HEK293 (cell line): ENCODE data around the gene TTR.

ENCODE experiments used
- GLI4 ChIP-seq: fragments of 450-650 bp; formaldehyde crosslinking; IDR thresholded peaks from 2 replicates; pipeline ENCODE4 v1.5.1; 2016; ENCODE audit warnings: missing biosample characterization, missing genetic modification characterization
- KLF10 ChIP-seq: fragments of 450-650 bp; IDR thresholded peaks from 2 replicates; pipeline ENCODE4 v1.5.1; 2018; ENCODE audit warnings: missing biosample characterization, mild to moderate bottlenecking, missing genetic modification characterization
- YY1 ChIP-seq: fragments of 450-650 bp; formaldehyde crosslinking; IDR thresholded peaks from 2 replicates; pipeline ENCODE4 v1.5.1; 2018; ENCODE audit warnings: missing biosample characterization, missing genetic modification characterization
- ZNF133 ChIP-seq: fragments of 450-650 bp; formaldehyde crosslinking; IDR thresholded peaks from 2 replicates; pipeline ENCODE4 v1.5.1; 2016; ENCODE audit warnings: missing biosample characterization, missing genetic modification characterization
- ZNF266 ChIP-seq: fragments of 450-650 bp; formaldehyde crosslinking; IDR thresholded peaks from 2 replicates; pipeline ENCODE4 v1.5.1; 2016; ENCODE audit warnings: missing biosample characterization, missing genetic modification characterization, low read depth
- ZNF274 ChIP-seq, 2 experiments: fragments of 200-500 bp in 1 of 2; fragments of 450-650 bp in 1 of 2; sonication (Bioruptor generic) in 1 of 2; formaldehyde crosslinking in 1 of 2; IDR thresholded peaks; 2 replicates each; pipeline versions ENCODE4 v1.5.1 to v1.6.1; 2014 to 2016; ENCODE audit warnings: borderline replicate concordance in 1 of 2, inconsistent platforms in 1 of 2, low read length in 1 of 2, missing biosample characterization in 1 of 2, missing genetic modification characterization in 1 of 2
- TF ChIP-seq, protein P1 (sequence below): fragments of 450-650 bp; formaldehyde crosslinking; IDR thresholded peaks from 2 replicates; pipeline ENCODE4 v1.5.1; 2016; ENCODE audit warnings: missing biosample characterization, missing genetic modification characterization
- TF ChIP-seq, protein P2 (sequence below): fragments of 450-650 bp; formaldehyde crosslinking; IDR thresholded peaks from 2 replicates; pipeline ENCODE4 v1.5.1; 2016; ENCODE audit warnings: missing biosample characterization, missing genetic modification characterization, low read depth
- TF ChIP-seq, protein P3 (sequence below): fragments of 450-650 bp; formaldehyde crosslinking; IDR thresholded peaks from 2 replicates; pipeline ENCODE4 v1.5.1; 2016; ENCODE audit warnings: missing biosample characterization, missing genetic modification characterization
- TF ChIP-seq, protein P4 (sequence below): fragments of 450-650 bp; formaldehyde crosslinking; IDR thresholded peaks from 2 replicates; pipeline ENCODE4 v1.5.1; 2016; ENCODE audit warnings: missing biosample characterization, missing genetic modification characterization
- TF ChIP-seq, protein P5 (sequence below): fragments of 450-650 bp; formaldehyde crosslinking; IDR thresholded peaks from 2 replicates; pipeline ENCODE4 v1.5.1; 2016; ENCODE audit warnings: missing biosample characterization, missing genetic modification characterization
- TF ChIP-seq, protein P6 (sequence below): fragments of 450-650 bp; formaldehyde crosslinking; IDR thresholded peaks from 2 replicates; pipeline ENCODE4 v1.5.1; 2016; ENCODE audit warnings: missing biosample characterization, missing genetic modification characterization, borderline replicate concordance

DNA sequence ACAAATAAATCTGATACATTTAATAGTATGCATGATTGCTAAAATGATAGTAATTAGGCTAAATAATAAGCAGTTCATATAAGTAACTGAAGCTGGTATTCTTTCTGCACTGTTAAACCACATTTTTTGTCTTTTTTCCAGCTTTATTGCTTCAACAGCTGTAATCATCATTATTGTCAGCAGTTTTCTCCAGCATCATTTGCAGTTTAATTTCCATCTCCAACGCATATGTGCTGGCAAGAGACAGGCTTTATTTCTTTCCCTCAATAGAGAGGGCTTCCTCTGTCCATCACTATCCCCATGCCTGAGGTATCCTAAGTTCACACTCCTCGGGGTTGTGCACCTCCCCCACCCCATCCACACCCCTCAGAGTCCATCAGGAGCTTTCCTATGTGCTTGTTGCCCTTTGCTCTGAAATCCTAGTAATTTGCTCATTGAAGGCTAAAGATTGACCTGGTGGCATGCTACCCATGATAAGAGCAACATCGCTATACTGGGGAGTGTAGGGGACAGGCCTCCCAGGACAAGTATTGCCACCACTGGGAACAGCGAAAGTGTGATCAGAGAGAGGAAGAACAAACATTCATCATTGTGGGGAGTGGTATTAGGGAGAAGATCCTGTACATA lies 55.6 kb downstream of the TTR start:
- no peak for TF ChIP-seq GLI4 (tag by site-specific recombination)
- TF ChIP-seq, protein P1, sequence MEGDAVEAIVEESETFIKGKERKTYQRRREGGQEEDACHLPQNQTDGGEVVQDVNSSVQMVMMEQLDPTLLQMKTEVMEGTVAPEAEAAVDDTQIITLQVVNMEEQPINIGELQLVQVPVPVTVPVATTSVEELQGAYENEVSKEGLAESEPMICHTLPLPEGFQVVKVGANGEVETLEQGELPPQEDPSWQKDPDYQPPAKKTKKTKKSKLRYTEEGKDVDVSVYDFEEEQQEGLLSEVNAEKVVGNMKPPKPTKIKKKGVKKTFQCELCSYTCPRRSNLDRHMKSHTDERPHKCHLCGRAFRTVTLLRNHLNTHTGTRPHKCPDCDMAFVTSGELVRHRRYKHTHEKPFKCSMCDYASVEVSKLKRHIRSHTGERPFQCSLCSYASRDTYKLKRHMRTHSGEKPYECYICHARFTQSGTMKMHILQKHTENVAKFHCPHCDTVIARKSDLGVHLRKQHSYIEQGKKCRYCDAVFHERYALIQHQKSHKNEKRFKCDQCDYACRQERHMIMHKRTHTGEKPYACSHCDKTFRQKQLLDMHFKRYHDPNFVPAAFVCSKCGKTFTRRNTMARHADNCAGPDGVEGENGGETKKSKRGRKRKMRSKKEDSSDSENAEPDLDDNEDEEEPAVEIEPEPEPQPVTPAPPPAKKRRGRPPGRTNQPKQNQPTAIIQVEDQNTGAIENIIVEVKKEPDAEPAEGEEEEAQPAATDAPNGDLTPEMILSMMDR (tag by site-specific recombination) = no peak
- TF ChIP-seq, protein P2, sequence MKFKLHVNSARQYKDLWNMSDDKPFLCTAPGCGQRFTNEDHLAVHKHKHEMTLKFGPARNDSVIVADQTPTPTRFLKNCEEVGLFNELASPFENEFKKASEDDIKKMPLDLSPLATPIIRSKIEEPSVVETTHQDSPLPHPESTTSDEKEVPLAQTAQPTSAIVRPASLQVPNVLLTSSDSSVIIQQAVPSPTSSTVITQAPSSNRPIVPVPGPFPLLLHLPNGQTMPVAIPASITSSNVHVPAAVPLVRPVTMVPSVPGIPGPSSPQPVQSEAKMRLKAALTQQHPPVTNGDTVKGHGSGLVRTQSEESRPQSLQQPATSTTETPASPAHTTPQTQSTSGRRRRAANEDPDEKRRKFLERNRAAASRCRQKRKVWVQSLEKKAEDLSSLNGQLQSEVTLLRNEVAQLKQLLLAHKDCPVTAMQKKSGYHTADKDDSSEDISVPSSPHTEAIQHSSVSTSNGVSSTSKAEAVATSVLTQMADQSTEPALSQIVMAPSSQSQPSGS = no peak
- no peak for TF ChIP-seq ZNF274 (IDR thresholded peaks at IDR 0.05; ENCODE audit: low read length)
- no peak for TF ChIP-seq ZNF274 (tag by site-specific recombination; IDR thresholded peaks at IDR 0.05; ENCODE audit: borderline replicate concordance)
- TF ChIP-seq, protein P3, sequence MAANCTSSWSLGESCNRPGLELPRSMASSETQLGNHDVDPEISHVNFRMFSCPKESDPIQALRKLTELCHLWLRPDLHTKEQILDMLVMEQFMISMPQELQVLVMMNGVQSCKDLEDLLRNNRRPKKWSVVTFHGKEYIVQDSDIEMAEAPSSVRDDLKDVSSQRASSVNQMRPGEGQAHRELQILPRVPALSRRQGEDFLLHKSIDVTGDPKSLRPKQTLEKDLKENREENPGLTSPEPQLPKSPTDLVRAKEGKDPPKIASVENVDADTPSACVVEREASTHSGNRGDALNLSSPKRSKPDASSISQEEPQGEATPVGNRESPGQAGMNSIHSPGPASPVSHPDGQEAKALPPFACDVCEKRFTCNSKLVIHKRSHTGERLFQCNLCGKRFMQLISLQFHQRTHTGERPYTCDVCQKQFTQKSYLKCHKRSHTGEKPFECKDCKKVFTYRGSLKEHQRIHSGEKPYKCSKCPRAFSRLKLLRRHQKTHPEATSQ (tag by site-specific recombination) = no peak
- TF ChIP-seq YY1 = no peak
- TF ChIP-seq, protein P4, sequence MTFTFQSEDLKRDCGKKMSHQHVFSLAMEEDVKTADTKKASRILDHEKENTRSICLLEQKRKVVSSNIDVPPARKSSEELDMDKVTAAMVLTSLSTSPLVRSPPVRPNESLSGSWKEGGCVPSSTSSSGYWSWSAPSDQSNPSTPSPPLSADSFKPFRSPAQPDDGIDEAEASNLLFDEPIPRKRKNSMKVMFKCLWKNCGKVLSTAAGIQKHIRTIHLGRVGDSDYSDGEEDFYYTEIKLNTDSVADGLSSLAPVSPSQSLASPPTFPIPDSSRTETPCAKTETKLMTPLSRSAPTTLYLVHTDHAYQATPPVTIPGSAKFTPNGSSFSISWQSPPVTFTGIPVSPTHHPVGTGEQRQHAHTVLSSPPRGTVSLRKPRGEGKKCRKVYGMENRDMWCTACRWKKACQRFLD (tag by site-specific recombination) = no peak
- TF ChIP-seq ZNF266 (tag by site-specific recombination) = no peak
- TF ChIP-seq, protein P5, sequence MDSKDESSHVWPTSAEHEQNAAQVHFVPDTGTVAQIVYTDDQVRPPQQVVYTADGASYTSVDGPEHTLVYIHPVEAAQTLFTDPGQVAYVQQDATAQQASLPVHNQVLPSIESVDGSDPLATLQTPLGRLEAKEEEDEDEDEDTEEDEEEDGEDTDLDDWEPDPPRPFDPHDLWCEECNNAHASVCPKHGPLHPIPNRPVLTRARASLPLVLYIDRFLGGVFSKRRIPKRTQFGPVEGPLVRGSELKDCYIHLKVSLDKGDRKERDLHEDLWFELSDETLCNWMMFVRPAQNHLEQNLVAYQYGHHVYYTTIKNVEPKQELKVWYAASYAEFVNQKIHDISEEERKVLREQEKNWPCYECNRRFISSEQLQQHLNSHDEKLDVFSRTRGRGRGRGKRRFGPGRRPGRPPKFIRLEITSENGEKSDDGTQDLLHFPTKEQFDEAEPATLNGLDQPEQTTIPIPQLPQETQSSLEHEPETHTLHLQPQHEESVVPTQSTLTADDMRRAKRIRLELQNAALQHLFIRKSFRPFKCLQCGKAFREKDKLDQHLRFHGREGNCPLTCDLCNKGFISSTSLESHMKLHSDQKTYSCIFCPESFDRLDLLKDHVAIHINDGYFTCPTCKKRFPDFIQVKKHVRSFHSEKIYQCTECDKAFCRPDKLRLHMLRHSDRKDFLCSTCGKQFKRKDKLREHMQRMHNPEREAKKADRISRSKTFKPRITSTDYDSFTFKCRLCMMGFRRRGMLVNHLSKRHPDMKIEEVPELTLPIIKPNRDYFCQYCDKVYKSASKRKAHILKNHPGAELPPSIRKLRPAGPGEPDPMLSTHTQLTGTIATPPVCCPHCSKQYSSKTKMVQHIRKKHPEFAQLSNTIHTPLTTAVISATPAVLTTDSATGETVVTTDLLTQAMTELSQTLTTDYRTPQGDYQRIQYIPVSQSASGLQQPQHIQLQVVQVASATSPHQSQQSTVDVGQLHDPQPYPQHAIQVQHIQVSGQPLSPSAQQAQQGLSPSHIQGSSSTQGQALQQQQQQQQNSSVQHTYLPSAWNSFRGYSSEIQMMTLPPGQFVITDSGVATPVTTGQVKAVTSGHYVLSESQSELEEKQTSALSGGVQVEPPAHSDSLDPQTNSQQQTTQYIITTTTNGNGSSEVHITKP (tag by site-specific recombination) = no peak
- no peak for TF ChIP-seq ZNF133 (tag by site-specific recombination)
- TF ChIP-seq KLF10 (tag by site-specific recombination) = no peak
- TF ChIP-seq, protein P6, sequence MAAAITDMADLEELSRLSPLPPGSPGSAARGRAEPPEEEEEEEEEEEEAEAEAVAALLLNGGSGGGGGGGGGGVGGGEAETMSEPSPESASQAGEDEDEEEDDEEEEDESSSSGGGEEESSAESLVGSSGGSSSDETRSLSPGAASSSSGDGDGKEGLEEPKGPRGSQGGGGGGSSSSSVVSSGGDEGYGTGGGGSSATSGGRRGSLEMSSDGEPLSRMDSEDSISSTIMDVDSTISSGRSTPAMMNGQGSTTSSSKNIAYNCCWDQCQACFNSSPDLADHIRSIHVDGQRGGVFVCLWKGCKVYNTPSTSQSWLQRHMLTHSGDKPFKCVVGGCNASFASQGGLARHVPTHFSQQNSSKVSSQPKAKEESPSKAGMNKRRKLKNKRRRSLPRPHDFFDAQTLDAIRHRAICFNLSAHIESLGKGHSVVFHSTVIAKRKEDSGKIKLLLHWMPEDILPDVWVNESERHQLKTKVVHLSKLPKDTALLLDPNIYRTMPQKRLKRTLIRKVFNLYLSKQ (tag by site-specific recombination) = no peak
